Measurements from ENCODE around the gene TRIM61.
"Not testable (repeated sequence)": the region's sequence is repeated elsewhere in the genome, so short reads cannot be mapped to it uniquely, and the experiment has no call there.

DNA sequence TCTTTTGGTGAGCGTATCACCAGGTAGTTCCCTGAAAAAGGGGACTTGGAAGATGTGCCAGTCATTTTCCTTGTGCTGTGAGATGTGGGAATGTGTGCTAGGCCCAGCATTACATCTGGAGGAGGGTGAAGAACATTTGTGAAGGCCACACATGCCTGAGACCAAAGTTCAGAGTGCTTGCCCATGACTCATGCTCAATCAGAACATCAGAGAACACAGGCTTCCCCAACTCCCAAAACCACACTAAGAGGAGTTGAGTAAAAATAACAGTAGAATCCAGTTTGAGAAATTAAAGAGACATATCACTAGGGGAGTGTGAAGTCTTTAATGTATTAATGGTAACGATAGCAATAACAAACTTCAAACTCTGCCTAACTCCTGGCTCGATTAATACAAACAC is 18.0 kb downstream of the TRIM61 start:
- TF ChIP-seq, protein P1, sequence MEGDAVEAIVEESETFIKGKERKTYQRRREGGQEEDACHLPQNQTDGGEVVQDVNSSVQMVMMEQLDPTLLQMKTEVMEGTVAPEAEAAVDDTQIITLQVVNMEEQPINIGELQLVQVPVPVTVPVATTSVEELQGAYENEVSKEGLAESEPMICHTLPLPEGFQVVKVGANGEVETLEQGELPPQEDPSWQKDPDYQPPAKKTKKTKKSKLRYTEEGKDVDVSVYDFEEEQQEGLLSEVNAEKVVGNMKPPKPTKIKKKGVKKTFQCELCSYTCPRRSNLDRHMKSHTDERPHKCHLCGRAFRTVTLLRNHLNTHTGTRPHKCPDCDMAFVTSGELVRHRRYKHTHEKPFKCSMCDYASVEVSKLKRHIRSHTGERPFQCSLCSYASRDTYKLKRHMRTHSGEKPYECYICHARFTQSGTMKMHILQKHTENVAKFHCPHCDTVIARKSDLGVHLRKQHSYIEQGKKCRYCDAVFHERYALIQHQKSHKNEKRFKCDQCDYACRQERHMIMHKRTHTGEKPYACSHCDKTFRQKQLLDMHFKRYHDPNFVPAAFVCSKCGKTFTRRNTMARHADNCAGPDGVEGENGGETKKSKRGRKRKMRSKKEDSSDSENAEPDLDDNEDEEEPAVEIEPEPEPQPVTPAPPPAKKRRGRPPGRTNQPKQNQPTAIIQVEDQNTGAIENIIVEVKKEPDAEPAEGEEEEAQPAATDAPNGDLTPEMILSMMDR (IDR thresholded peaks at IDR 0.05) = not testable (repeated sequence)
- not testable (repeated sequence) for TF ChIP-seq CEBPB (IDR thresholded peaks at IDR 0.05); RARB (CRISPR knock-in tag; IDR thresholded peaks at IDR 0.05); JUN (IDR thresholded peaks at IDR 0.05); SMC3 (IDR thresholded peaks at IDR 0.05); CHD2 (IDR thresholded peaks at IDR 0.05; ENCODE audit: low read length, partially characterized antibody); RCOR1 (IDR thresholded peaks at IDR 0.05; ENCODE audit: low read depth, low read length); RAD21 (conservative IDR thresholded peaks at IDR 0.05 in 1 of 2, IDR thresholded peaks at IDR 0.05 in 1 of 2); BCL3 (IDR thresholded peaks at IDR 0.05); POLR2A (IDR thresholded peaks at IDR 0.05; ENCODE audit: low read length); ZC3H11A (IDR thresholded peaks at IDR 0.05)

Data from A549 (cell line).